ENCODE results near the gene CTNNA3. TPM values are rescaled to one million over a fixed set of nuclear protein-coding genes. Genes with fewer than 3 reads are reported as not detected.
"Not testable (repeated sequence)": the region's sequence is repeated elsewhere in the genome, so short reads cannot be mapped to it uniquely, and the experiment has no call there.

Gene CTNNA3
- total RNA-seq, 1 donor from 2014 or later: 129 TPM

- ATAC-seq (ENCODE audit: poor library complexity): peak; percentile 49
- DNase-seq: peak; percentile 26
- intact Hi-C loops (cut with DNase I): no loop called here
Measured at GRCh38 chr10:67539312-67539711, 156.7 kb downstream of the CTNNA3 start.

DNA sequence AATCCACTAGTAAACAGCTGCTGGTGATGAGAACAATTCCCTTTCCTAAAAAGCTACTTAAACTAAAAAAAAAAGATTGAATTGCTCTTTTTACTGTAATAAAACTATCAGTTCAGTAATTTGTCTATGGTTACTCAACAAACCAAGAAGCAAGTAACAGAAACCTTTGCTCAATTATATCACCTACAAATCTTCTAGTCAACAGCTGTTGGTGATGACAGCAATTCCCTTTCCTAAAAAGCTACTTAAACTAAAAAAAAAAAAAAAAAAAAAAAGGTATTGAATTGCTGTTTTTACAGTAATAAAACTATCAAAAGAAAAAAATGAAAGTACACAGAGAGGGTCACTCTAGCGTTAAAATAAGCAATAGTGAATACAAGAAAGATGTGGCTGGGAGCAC is 158.1 kb downstream of the CTNNA3 start:
- intact Hi-C loops (cut with DNase I): no loop called here
- DNase-seq (no peak), ATAC-seq (ENCODE audit: poor library complexity) (no peak)

DNA sequence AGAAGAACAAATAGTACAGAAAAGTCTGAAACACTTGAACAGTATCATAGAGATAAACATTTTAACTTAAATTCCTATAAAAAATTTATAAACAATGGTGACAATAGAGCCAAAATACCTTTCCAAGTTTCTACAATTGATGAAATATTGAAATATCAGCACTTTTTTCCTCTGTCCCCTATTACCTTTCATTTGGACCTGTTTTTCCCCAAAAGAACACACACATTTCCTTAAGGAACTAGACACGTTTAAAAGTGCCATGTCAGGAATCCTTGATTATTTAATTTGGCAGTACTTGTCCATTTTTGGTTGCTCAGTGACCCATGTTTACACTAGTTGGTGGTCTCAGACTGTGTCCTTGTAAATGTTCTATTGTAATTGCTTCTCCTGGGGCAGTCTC is 162.6 kb downstream of the CTNNA3 start:
- ATAC-seq (ENCODE audit: poor library complexity): no peak
- no peak for DNase-seq
- intact Hi-C loops (cut with DNase I): no loop called here

DNA sequence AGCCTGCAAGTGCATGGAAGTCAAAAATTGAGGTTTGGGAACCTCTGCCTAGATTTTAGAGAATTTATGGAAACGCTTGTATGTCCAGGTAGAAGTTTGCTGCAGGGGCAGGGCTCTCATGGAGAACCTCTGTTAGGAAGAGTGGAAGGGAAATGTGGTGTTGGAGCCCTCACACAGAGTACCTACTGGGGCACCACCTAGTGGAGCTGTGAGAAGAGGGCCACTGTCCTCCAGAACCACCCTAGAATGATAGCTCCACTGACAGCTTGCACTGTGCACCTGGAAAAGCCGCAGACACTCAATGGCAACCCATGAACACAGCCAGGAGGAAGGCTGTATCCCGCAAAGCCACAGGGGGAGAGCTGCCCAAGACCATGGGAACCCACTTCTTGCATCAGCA is 165.0 kb downstream of the CTNNA3 start:
- DNase-seq; ATAC-seq (ENCODE audit: poor library complexity); intact Hi-C loops (cut with DNase I): not testable (repeated sequence)

- intact Hi-C loops (cut with DNase I): no loop called here
- no peak for DNase-seq
- ATAC-seq (ENCODE audit: poor library complexity): no peak
Measured at GRCh38 chr10:67527351-67527750, 168.6 kb downstream of the CTNNA3 start.

GRCh38 chr10:67521546-67521945 is 174.4 kb downstream of the CTNNA3 start:
- no peak for ATAC-seq (ENCODE audit: poor library complexity)
- DNase-seq: no peak
- intact Hi-C loops (cut with DNase I): no loop called here

- ATAC-seq (ENCODE audit: poor library complexity) (peak; percentile 79), DNase-seq (no peak)
- intact Hi-C loops (cut with DNase I): no loop called here
Measured at GRCh38 chr10:67520924-67521520, 175.0 kb downstream of the CTNNA3 start.

DNA sequence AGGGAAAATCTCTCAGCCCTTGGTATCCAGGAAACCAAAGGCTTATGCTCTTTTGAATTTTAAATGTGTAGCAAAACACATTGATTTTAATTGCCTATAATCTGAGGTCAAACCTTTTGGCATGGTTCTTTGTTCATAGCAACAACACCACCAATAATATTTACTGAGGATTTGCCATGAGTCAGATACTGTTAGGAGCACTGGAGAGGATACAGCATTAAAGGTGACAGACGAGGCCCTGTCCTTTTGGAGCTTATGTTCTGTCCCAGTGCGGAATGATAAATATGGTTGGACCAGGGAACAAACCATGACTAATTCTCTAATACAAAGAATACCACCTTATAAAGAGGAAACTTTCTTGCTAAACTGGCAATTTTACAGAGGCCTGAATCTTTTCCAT is 176.6 kb downstream of the CTNNA3 start:
- ATAC-seq (ENCODE audit: poor library complexity): peak; percentile 70
- DNase-seq: no peak
- intact Hi-C loops (cut with DNase I): no loop called here

DNA sequence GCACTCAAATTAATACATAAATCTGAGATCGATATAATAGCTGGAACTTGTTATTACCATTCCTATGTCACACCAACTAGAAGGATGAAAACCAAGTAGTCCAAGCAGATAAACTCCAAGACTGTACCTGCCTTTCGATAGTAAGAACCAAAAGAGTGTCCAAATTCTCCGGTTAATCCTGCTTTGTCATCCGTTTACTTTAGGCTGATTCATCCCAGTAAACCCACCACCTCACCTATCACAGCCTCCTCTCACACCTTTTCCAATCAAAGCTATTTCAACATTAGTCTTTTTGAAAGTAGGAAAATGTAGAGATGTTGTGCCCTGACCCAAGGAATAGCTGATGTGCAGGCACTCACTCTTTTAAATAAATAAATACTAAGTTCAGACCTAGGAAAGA is 177.2 kb downstream of the CTNNA3 start:
- DNase-seq: no peak
- intact Hi-C loops (cut with DNase I): no loop called here
- ATAC-seq (ENCODE audit: poor library complexity): no peak

- DNase-seq (no peak), ATAC-seq (ENCODE audit: poor library complexity) (no peak)
- intact Hi-C loops (cut with DNase I): no loop called here
Measured at GRCh38 chr10:67518043-67518442, 178.0 kb downstream of the CTNNA3 start.

GRCh38 chr10:67506757-67507091 is 189.3 kb downstream of the CTNNA3 start:
- intact Hi-C loops (cut with DNase I): no loop called here
- DNase-seq (no peak), ATAC-seq (ENCODE audit: poor library complexity) (peak; percentile 27)

- DNase-seq: no peak
- peak; percentile 58 for ATAC-seq (ENCODE audit: poor library complexity)
- intact Hi-C loops (cut with DNase I): no loop called here
Measured at GRCh38 chr10:67506083-67506756, 189.8 kb downstream of the CTNNA3 start.

DNA sequence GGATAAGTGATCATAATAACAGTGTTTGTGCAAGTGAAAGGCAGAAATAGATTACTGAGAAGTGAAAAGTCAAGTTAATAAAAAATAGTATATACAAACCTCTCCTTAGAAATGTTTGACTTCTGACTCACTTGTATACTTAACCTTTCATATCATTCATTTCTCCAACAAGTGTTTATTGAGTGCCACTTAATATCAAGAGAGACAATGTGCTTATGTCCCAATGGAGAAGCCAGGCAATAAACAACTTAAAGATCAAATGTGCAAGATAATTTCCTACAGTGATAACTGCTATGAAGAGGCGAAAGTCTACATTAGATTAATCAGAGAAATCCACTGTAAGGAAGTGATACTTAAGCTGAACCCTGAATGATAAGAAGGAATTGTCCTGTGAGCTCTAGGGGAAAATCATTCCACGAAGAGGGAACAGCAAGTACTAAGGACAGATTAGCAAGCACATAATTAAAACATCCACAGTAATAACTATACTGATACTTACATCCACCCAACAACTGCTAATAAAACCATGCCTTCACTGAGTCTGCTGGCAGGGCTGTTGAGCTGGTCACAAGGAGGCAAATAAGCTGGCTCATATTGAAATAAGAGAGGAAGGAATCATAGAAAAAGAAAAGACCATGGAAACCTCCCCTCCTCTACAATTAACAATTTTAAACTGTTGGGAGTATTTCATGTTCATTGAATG is 203.5 kb downstream of the CTNNA3 start:
- intact Hi-C loops (cut with DNase I): no loop called here
- DNase-seq (no peak), ATAC-seq (ENCODE audit: poor library complexity) (no peak)

DNA sequence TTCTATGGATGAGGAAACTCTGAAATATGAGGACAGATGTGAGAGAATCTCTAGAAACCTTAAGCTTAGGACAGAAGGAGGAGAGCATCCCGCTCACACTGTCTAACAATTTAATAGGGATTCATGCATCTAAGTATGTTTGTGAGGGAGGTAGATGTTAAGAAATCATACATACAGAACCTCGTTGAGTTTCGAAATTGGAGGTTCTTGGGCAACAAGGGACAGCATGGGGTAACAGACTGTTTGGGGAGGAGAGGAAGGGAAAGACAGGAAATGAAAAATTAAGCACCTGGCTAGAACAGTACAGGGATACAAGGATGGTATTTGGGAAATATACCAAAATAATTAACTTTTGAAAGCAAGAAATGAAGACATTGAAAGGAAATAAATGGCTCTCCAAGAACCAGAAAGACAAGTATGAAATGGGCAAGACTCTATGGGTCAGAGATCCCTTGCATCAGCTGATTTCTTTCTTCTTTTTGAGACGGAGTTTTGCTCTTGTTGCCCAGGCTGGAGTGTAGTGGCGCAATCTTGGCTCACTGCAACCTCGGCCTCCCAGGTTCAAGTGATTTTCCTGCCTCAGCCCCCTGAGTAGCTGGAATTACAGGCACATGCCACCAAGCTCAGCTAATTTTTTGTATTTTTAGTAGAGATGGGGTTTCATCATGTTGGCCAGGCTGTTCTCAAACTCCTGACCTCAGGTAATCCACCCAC is 207.9 kb downstream of the CTNNA3 start:
- no peak for DNase-seq
- ATAC-seq (ENCODE audit: poor library complexity): no peak
- intact Hi-C loops (cut with DNase I): no loop called here

DNA sequence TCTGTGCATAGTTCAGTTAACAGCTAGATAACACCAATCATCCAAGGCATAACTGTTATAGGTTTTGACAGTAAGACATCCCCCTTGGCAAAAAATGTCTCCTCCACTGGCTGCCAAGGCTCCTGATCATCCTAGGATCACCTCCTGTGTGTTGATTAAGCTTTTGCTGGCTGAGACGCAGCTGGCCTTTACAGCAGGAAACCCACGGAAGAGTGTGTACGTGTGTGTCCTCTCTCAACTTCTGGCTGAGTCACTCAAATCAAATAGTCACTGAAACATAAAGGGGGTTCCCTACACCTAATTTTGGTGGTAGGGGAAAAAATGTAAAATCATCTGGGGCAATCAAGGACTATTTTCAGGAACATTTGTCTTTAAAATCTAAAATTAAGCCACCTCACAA is 208.8 kb downstream of the CTNNA3 start:
- DNase-seq (no peak), ATAC-seq (ENCODE audit: poor library complexity) (peak; percentile 68)
- intact Hi-C loops (cut with DNase I): no loop called here

DNA sequence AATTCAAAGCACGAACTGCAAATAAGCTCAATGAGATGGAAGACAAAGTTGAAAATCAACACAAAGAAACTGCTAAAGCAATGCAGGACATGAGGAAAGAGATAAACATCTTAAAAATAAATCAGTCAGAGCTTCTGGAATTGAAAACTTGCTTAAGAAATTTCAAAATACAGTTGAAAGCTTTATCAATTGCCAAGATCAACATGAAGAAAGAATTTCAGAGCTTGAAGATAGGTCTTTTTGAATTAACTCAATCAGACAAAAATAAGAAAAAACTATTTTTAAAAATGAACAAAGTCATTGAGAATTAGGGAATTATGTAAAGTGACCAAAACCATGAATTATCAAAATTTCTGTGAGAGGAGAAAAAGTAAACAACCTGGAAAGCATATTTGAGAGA is 218.1 kb downstream of the CTNNA3 start:
- ATAC-seq (ENCODE audit: poor library complexity) (no peak), DNase-seq (no peak)
- intact Hi-C loops (cut with DNase I): no loop called here

DNA sequence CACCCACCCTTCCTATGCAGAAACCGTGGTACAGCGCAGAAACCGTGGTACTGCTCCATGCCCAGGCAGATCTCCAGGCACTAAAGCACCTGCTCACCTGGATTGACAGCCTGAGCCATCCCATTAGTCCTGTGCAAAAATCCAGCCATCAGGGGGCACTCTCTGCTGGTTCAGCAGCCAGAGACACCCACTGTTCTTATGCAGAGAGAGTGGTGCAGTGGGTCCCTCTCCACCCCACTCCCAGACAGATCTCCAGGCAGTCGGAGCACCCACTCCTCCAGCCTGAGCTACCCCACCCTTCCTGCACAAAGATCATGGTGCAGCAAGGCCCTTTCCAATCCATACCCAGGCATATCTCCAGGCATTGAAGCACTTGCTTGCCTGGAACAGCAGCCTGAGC is 219.8 kb downstream of the CTNNA3 start:
- no peak for DNase-seq
- intact Hi-C loops (cut with DNase I): no loop called here
- ATAC-seq (ENCODE audit: poor library complexity): no peak

DNA sequence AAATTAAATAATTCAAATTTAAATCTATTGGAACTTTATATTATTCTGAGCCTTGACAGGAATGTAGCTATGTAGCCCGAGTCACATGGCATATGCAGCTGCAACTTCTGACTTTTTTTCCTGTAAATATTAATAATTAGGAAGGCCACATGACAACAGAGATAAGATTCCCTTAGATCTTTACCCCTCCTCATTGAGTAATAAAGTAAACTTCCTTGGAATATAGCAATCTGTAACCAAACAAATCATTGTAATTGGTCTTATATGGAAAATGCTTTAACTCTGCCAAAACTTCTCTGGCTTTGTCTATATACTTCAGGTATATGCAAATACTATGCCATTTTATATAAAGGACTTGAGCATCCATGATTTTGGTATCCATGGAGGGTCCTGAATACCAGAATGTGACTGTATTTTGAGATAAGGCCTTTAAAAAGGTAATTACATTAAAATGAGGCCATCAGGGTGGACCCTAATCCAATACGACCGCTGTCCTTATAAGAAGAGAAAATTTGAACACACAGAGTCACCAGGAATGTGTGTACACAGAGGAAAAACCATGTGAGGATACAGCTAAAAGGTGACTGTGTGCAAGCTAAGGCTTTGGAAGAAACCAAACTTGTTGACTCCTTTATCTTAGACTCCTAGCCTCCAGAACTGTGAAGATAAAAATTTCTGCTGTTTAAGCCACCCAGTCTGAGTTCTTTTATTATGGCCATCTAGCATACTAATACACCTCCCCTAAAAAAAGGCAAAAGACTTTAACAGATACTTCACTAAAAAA is 222.0 kb downstream of the CTNNA3 start:
- ATAC-seq (ENCODE audit: poor library complexity): no peak
- intact Hi-C loops (cut with DNase I): no loop called here

DNA sequence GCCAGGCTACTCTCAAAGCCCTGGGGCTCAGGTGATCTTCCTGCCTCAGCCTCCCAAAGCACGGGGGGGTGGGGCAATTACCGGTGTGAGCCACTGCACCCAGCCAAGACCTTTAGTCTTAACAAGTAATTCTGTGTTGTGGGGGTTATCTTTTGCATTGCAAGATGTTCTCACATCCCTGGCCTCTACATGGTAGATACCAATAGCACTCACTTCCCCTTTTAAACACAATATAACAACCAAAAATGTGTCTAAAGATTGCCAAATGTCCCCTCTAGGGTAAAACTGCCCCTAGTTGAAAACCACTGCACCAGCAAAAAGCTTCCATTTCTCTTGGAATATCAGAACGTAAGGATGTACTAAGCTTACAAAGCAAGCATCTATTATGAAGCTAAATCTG is 225.0 kb downstream of the CTNNA3 start:
- no peak for ATAC-seq (ENCODE audit: poor library complexity)
- no peak for DNase-seq
- intact Hi-C loops (cut with DNase I): no loop called here

More for the DNA sequence above, 222.0 kb downstream of the CTNNA3 start:
- DNase-seq: no peak

All from Right ventricle myocardium superior (tissue), 1 donor.